ENCODE data around the gene MALL. TPM values are rescaled to one million over a fixed set of nuclear protein-coding genes. Genes with fewer than 3 reads are reported as not detected.

MALL gene
- 72.8 and 165 TPM in 2 replicates for total RNA-seq

GRCh38 chr2:110115291-110116032, at the start of gene MALL:
Gene MALL, minus strand, starts transcription at chr2:110115822. Its CDS starts 30 bp downstream, at chr2:110115792.

Small RNA genes within 50 kb of the gene (small RNA-seq; reads per million reads assigned to genes)
- not detected for gene MIR4267
- not detected for gene MIR4436B1

Other genes with a start within 250 kb of the MALL start
- 0.78 and 2.1 TPM in 2 replicates for gene LIMS3, start 217.1 kb downstream of the MALL start, total RNA-seq
- gene NPHP1, start 89.2 kb upstream of the MALL start, total RNA-seq: 8.6 and 11.8 TPM in 2 replicates
- gene MTLN, start 96.7 kb upstream of the MALL start, total RNA-seq: 23.1 and 43.2 TPM in 2 replicates

Measured in articular chondrocyte of knee joint (primary cell).